GM06990 (cell line): ENCODE data around the gene PPM1F.

Experiments used
- DNase-seq: peaks from one replicate; pipeline ENCODE4 v3.0.0-alpha.2; 2011; ENCODE audit not compliant: insufficient read length; ENCODE audit errors: extremely low read depth
- H3K27me3 ChIP-seq: replicated peaks from 2 replicates; pipeline ENCODE4 v1.6.0; 2011; ENCODE audit warnings: low read length; ENCODE audit not compliant: control insufficient read depth, insufficient read depth
- H3K36me3 ChIP-seq: 2 replicates; pipeline ENCODE4 v1.5.1; 2011; ENCODE audit warnings: low read length; ENCODE audit not compliant: control insufficient read depth, insufficient read depth
- H3K4me3 ChIP-seq: replicated peaks from 2 replicates; pipeline ENCODE4 v1.5.1; 2011; ENCODE audit warnings: low read depth, mild to moderate bottlenecking, control low read depth, low read length
- CTCF ChIP-seq: IDR thresholded peaks from 2 replicates; pipeline ENCODE4 v1.5.1; 2011; ENCODE audit warnings: low read length, control low read depth, mild to moderate bottlenecking, inconsistent platforms; ENCODE audit not compliant: insufficient read depth, poor library complexity, severe bottlenecking

PPM1F gene

GRCh38 chr22:21970037-21970799, 17.6 kb upstream of the PPM1F start:
- Histone ChIP-seq H3K27me3 (no peaks in the 10 kb centered on the region), H3K36me3 (peaks cover 46% of the 10 kb centered on the region), H3K4me3 (no peak overlapping the region)
- DNase-seq = no peak
- no peak for TF ChIP-seq CTCF

GRCh38 chr22:21968452-21969129, 15.9 kb upstream of the PPM1F start:
- no peak overlapping the region for H3K4me3 ChIP-seq
- TF ChIP-seq CTCF = no peak
- no peaks in the 10 kb centered on the region for H3K27me3 ChIP-seq
- H3K36me3 ChIP-seq = peaks cover 50% of the 10 kb centered on the region
- DNase-seq = no peak

GRCh38 chr22:21967693-21968271, 15.1 kb upstream of the PPM1F start:
- no peak for TF ChIP-seq CTCF
- H3K36me3 ChIP-seq = peaks cover 50% of the 10 kb centered on the region
- H3K27me3 ChIP-seq = no peaks in the 10 kb centered on the region
- no peak for DNase-seq
- H3K4me3 ChIP-seq = no peak overlapping the region

- Histone ChIP-seq H3K4me3 (no peak overlapping the region), H3K27me3 (no peaks in the 10 kb centered on the region), H3K36me3 (peaks cover 51% of the 10 kb centered on the region)
- TF ChIP-seq CTCF = no peak
- DNase-seq = no peak
Observed at GRCh38 chr22:21966643-21967516, 14.2 kb upstream of the PPM1F start.

- peaks cover 47% of the 10 kb centered on the region for H3K36me3 ChIP-seq
- no peaks in the 10 kb centered on the region for H3K27me3 ChIP-seq
- DNase-seq = no peak
- TF ChIP-seq CTCF = no peak
- no peak overlapping the region for H3K4me3 ChIP-seq
Observed at GRCh38 chr22:21965762-21966288, 13.2 kb upstream of the PPM1F start.
